GM19397 (cell line): ENCODE results near the gene CERKL.

Experiments
- ATAC-seq: cut with Tn5 transposase; IDR thresholded peaks from one replicate; pipeline ENCODE4 v1.9.1; 2021; ENCODE audit warnings: mild to moderate bottlenecking, moderate library complexity; ENCODE audit not compliant: unreplicated experiment

Gene CERKL

DNA sequence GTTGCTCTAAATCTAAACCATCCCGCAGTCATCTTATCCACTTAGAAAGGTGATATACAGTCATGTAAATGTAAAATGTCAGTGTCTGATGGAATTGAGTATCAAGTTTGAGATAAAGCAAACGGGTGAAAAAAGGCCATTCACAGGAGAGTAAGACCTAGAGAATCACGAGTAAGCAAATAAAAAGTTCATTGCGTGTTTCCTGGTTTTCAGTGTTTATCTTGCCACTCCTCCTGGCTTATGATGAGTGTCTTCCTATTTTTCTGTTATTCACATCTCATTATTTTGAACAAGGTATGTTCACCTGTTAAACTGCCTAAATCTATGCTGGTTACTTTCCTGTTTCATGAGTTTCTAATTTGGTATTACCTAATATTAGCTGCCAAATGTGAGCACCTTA, 130.9 kb downstream of the CERKL start:
- ATAC-seq: no peak

DNA sequence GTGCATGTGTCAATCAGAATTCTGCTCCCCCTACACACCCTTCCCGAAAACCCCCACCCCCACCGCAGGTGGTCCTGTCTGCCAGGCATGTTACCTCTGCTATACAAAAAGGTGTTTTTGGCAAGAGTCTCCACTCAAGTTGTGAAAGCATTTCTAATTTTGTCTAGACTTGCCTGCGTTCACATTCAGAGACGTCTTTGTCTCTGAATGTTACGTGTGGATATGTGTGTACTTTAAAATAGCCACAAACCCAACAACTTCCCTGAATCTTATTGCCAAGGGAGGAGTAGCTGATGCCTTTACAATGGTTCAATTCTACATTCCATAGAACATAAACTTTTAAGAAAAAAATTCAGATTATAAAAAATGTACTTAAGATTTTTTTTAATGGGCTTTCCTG, 133.1 kb downstream of the CERKL start:
- ATAC-seq: no peak

DNA sequence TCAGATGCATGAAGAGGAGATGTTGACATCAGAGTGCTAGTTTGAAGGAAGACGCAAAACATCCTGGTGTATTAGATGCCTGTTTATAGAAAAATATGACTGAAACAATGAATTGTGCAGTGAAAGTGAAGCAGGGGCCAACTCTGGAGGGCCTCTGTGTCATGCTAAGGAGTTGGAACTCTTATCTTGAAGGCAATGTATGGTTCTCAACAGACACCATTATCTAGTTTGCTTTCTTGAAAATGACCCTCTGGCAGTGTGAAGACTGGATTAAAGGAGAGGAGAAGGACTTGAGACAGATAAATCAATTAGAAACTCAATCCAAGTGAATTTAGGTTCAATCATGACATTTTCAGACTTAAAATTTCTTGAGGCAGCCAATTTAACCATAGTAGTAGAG, 136.7 kb downstream of the CERKL start:
- ATAC-seq: no peak

DNA sequence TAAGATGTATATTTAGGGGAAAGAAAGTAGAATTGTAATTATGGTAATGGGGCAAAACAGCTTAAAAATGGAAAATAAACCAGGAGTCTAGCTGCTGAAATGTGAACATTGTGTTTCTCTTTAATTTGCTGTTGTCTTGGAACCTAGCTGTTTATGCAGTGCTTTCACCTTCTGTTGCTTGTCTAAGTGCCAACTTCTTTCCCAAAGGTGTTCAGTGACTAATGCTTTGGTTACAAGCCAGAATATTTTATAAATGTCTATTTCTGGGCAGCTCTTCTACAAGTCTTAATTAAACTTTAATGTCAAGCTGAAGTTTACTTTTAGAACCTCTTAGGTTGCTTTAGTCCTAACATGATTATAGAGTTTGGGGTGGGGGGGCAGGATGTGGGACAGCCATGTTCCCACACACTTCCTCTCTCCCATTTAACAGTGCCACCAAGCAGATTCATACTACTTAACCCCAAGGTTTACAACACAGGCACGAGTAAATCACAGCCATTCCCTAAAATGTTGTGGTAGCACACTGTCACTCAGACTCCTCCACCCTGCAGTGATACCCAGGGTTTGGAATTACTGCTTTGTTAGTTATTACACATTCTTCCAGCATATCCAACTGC, 139.1 kb downstream of the CERKL start:
- no peak for ATAC-seq

DNA sequence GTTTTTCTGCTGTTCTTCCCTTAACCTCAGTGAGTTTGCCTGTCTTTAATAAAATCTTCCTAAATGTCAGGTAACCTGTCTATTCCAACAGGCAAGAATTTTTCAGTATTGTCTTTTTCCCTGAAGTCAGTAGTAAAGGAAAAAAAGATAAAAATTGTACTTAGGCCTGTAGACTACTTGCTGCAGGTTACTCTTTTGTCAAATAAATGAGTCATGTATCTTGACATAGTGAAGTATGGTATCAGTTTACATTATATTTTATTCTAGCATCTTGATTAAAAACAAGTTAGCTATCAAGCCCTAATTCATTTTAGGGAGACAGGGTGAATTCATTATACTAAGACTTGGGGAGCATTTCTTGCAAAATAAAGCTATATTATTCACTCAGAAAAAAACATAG, 139.9 kb downstream of the CERKL start:
- no peak for ATAC-seq

DNA sequence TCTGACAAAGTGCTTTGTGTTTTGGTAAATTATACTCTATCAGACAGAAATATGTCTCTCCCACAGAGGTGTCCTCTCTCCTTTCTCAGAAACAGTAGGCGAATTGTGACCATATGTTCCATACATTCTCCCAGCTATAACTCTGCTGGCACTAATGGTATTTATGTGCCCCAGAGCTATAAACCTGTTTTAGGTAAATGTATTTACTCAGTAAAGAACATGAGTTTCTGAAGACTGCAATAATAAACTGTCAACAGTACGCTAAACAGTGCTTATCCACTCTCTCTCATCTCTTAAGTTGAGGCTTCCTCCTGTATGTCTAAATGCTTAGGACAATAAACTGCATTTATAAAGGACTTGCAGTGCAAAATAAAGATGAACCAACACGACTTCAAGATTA, 141.2 kb downstream of the CERKL start:
- ATAC-seq: no peak

DNA sequence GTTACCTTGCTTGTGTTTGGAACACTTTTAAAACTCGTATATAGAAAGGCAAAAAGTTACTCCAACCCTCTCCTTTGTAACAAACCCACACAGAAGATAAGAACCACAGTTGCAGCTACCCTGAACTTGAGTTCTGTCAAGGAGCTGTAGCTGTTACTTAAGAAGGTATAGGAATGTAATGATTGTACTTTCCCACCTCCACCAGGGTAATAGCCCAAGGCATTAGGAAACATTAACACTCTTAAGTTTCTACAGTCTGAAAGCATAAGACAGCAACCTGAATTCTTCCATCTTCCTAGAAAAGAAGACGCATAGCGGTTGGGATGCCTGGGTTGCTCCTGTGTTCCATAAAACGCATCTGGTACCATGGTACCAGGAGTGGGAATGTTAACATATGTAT, 156.7 kb downstream of the CERKL start:
- ATAC-seq: no peak

DNA sequence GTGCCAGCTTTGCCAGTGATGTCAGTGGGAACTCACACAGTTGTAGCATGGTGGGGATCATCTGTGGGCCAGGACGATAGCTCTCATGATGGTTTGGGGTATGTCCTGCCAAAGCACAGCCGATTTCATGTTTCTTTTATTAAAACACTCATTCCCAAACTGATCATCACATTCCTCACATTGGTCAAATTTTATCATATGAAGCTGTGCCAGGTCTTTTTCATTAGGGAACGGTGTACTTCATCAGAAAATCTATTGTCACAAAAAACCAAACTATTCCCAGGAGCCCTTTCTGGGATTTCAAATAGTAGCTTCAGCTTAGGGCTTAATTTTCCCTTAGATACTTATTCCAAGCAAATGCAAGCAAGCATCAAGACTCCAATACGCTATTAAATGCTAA, 157.7 kb downstream of the CERKL start:
- no peak for ATAC-seq
